Choroid plexus epithelial cell (primary cell): ENCODE data around the gene MCEE.
"Not testable (repeated sequence)": the region's sequence is repeated elsewhere in the genome, so short reads cannot be mapped to it uniquely, and the experiment has no call there.

Experiments used
- DNase-seq: peaks from one replicate; pipeline ENCODE4 v3.0.0-alpha.2; 2010; ENCODE audit warnings: low read depth
- H3K4me3 ChIP-seq: 2 replicates; pipeline ENCODE4 v1.5.1; 2011; ENCODE audit warnings: low read depth, mild to moderate bottlenecking, control low read depth, low read length, moderate library complexity
- CTCF ChIP-seq: conservative IDR thresholded peaks from 2 replicates; pipeline ENCODE4 v1.5.1; 2011; ENCODE audit warnings: low read depth, mild to moderate bottlenecking, control low read depth, inconsistent platforms, low read length, moderate library complexity

Gene MCEE

GRCh38 chr2:71117063-71117462 lies 13.0 kb downstream of the MCEE start:
- no peak overlapping the region for H3K4me3 ChIP-seq
- peak; percentile 13 for DNase-seq
- no peak for TF ChIP-seq CTCF

- no peak overlapping the region for H3K4me3 ChIP-seq
- DNase-seq = no peak
- no peak for TF ChIP-seq CTCF
Observed at GRCh38 chr2:71113843-71114242, 16.2 kb downstream of the MCEE start.

GRCh38 chr2:71108091-71108490 lies 21.9 kb downstream of the MCEE start:
- H3K4me3 ChIP-seq = no peak overlapping the region
- no peak for TF ChIP-seq CTCF
- no peak for DNase-seq

- not testable (repeated sequence) for DNase-seq, H3K4me3 ChIP-seq
Observed at GRCh38 chr2:71106463-71106862, 23.6 kb downstream of the MCEE start.

- H3K4me3 ChIP-seq = no peak overlapping the region
- no peak for DNase-seq
- TF ChIP-seq CTCF = no peak
Observed at GRCh38 chr2:71103809-71104208, 26.2 kb downstream of the MCEE start.

- no peak for TF ChIP-seq CTCF
- no peak for DNase-seq
- H3K4me3 ChIP-seq = no peak overlapping the region
Observed at GRCh38 chr2:71102981-71103681, 26.9 kb downstream of the MCEE start.

GRCh38 chr2:71101656-71102055 lies 28.4 kb downstream of the MCEE start:
- peak; percentile 83 for DNase-seq
- TF ChIP-seq CTCF = no peak
- H3K4me3 ChIP-seq = no peak overlapping the region
